IMR-90 (cell line): ENCODE results near the gene PAX2. TPM values are rescaled to one million over a fixed set of nuclear protein-coding genes. Genes with fewer than 3 reads are reported as not detected.

ENCODE experiments used
- ATAC-seq: fragments of 200-7000 bp; cut with Tn5 transposase; 2 replicates; pipeline ENCODE4 v1.9.1; 2020; ENCODE audit warnings: low read depth, mild to moderate bottlenecking, moderate library complexity
- BruUV-seq: library from RNA; stranded (reverse); fragments of 400-500 nt; replicated peaks from 2 replicates; lab custom pipeline; 2021; lab: Mats Ljungman, UMichigan
- CTCF ChIA-PET: fragments of 300-600 bp; formaldehyde crosslinking; extraction: SDS; loops from one replicate; lab custom pipeline; 2021; ENCODE audit warnings: antibody characterized with exemption; lab: Yijun Ruan, JAX
- POLR2A ChIA-PET: fragments of 300-600 bp; sonication (Branson Sonifier 250); formaldehyde crosslinking; loops from one replicate; lab custom pipeline; 2022; ENCODE audit warnings: antibody characterized with exemption; ENCODE audit not compliant: unreplicated experiment; lab: Charles Lee
- DNase-seq: peaks from one replicate; pipeline ENCODE4 v3.0.0; 2013
- H2AFZ ChIP-seq: replicated peaks from 2 replicates; pipeline ENCODE3; 2013; ENCODE audit warnings: low read length, mild to moderate bottlenecking; ENCODE audit not compliant: poor library complexity
- H2AK5ac ChIP-seq: 2 replicates; pipeline ENCODE4 v1.6.1; 2013; ENCODE audit warnings: low read depth, low read length, inconsistent platforms
- H2AK9ac ChIP-seq: replicated peaks from 2 replicates; pipeline ENCODE3; 2013; ENCODE audit warnings: mild to moderate bottlenecking, low read depth, low read length, moderate library complexity; ENCODE audit not compliant: poor library complexity
- H2BK120ac ChIP-seq: 2 replicates; pipeline ENCODE4 v1.6.1; 2013; ENCODE audit warnings: low read depth, low read length, inconsistent platforms
- H2BK15ac ChIP-seq: 3 replicates; pipeline ENCODE4 v1.6.1; 2013; ENCODE audit warnings: low read depth, low read length, inconsistent platforms
- H2BK20ac ChIP-seq: 2 replicates; pipeline ENCODE4 v1.6.1; 2013; ENCODE audit warnings: low read depth, mild to moderate bottlenecking, inconsistent platforms, low read length, moderate library complexity
- H2BK5ac ChIP-seq: 2 replicates; pipeline ENCODE4 v1.6.1; 2013; ENCODE audit warnings: mild to moderate bottlenecking, low read depth, low read length, inconsistent platforms; ENCODE audit not compliant: poor library complexity, severe bottlenecking
- H3K14ac ChIP-seq: replicated peaks from 2 replicates; pipeline ENCODE4 v1.6.1; 2013; ENCODE audit warnings: low read depth, low read length, inconsistent platforms
- H3K18ac ChIP-seq: 2 replicates; pipeline ENCODE4 v1.6.1; 2013; ENCODE audit warnings: low read depth, low read length, control low read depth
- H3K23ac ChIP-seq: 2 replicates; pipeline ENCODE4 v1.6.1; 2013; ENCODE audit warnings: low read depth, low read length, inconsistent platforms
- H3K27ac ChIP-seq: 2 replicates; pipeline ENCODE4 v1.5.1; 2013; ENCODE audit warnings: mild to moderate bottlenecking, control low read depth, low read length; ENCODE audit not compliant: insufficient read depth
- H3K27me3 ChIP-seq: 2 replicates; pipeline ENCODE4 v1.6.1; 2013; ENCODE audit warnings: low read length; ENCODE audit not compliant: control insufficient read depth, insufficient read depth
- H3K36me3 ChIP-seq: 2 replicates; pipeline ENCODE4 v1.6.1; 2013; ENCODE audit warnings: low read length, mixed read lengths; ENCODE audit not compliant: control insufficient read depth, insufficient read depth
- H3K4ac ChIP-seq: 2 replicates; pipeline ENCODE4 v1.6.1; 2013; ENCODE audit warnings: low read depth, low read length, inconsistent platforms
- H3K4me1 ChIP-seq: 2 replicates; pipeline ENCODE4 v1.6.1; 2013; ENCODE audit warnings: low read length, mixed read lengths; ENCODE audit not compliant: control insufficient read depth, insufficient read depth
- H3K4me2 ChIP-seq: 2 replicates; pipeline ENCODE4 v1.6.1; 2013; ENCODE audit warnings: low read depth, mild to moderate bottlenecking, control low read depth, low read length, moderate library complexity
- H3K4me3 ChIP-seq: 2 replicates; pipeline ENCODE4 v1.5.1; 2013; ENCODE audit warnings: low read depth, mild to moderate bottlenecking, control low read depth, low read length, moderate library complexity; ENCODE audit not compliant: insufficient read depth
- H3K56ac ChIP-seq: 2 replicates; pipeline ENCODE4 v1.6.1; 2013; ENCODE audit warnings: low read length, inconsistent platforms; ENCODE audit not compliant: insufficient read depth; ENCODE audit errors: extremely low read depth
- H3K79me1 ChIP-seq, 2 experiments: 2 replicates each; pipeline ENCODE4 v1.6.1; 2013; ENCODE audit warnings: low read length in 2 of 2, inconsistent platforms in 1 of 2, low read depth in 1 of 2
- H3K9ac ChIP-seq: 2 replicates; pipeline ENCODE4 v1.6.1; 2013; ENCODE audit warnings: low read depth, low read length, control low read depth
- H3K9me1 ChIP-seq: 2 replicates; pipeline ENCODE4 v1.6.1; 2013; ENCODE audit warnings: low read length, inconsistent platforms; ENCODE audit not compliant: insufficient read depth
- H3K9me3 ChIP-seq: 2 replicates; pipeline ENCODE4 v1.6.1; 2013; ENCODE audit warnings: low read length; ENCODE audit not compliant: control insufficient read depth, insufficient read depth
- H4K20me1 ChIP-seq: 2 replicates; pipeline ENCODE4 v1.6.1; 2013; ENCODE audit warnings: low read length, inconsistent platforms; ENCODE audit not compliant: insufficient read depth
- H4K5ac ChIP-seq: 2 replicates; pipeline ENCODE4 v1.6.1; 2013; ENCODE audit warnings: mild to moderate bottlenecking, low read depth, low read length, control low read depth
- H4K8ac ChIP-seq, 2 experiments: 2 replicates each; pipeline ENCODE4 v1.6.1; 2013; ENCODE audit warnings: low read depth in 2 of 2, low read length in 2 of 2, control low read depth in 1 of 2, inconsistent platforms in 1 of 2
- H4K91ac ChIP-seq: 2 replicates; pipeline ENCODE4 v1.6.1; 2013; ENCODE audit warnings: low read depth, low read length, inconsistent platforms; ENCODE audit not compliant: insufficient read depth
- ELK1 ChIP-seq: fragments of 150-350 bp; IDR thresholded peaks from 2 replicates; pipeline ENCODE4 v1.6.1; 2016; ENCODE audit warnings: low read depth, mild to moderate bottlenecking, low read length, moderate library complexity, borderline replicate concordance
- MAZ ChIP-seq: IDR thresholded peaks from 2 replicates; pipeline ENCODE4 v1.6.1; 2012; ENCODE audit warnings: low read depth, mild to moderate bottlenecking, low read length, improper control_type of control experiment, moderate library complexity, borderline replicate concordance
- MXI1 ChIP-seq: IDR thresholded peaks from 2 replicates; pipeline ENCODE4 v1.6.1; 2012; ENCODE audit warnings: low read depth, mild to moderate bottlenecking, low read length, moderate library complexity, borderline replicate concordance
- NFE2L2 ChIP-seq: fragments of 150-350 bp; IDR thresholded peaks from 2 replicates; pipeline ENCODE4 v1.6.1; 2016; ENCODE audit warnings: low read depth, mild to moderate bottlenecking, low read length
- POLR2A ChIP-seq: IDR thresholded peaks from 2 replicates; pipeline ENCODE4 v1.6.1; 2012; ENCODE audit warnings: mild to moderate bottlenecking, low read depth, low read length
- RAD21 ChIP-seq: IDR thresholded peaks from 2 replicates; pipeline ENCODE4 v1.6.1; 2012; ENCODE audit warnings: low read length, improper control_type of control experiment
- RCOR1 ChIP-seq: IDR thresholded peaks from 2 replicates; pipeline ENCODE4 v1.6.1; 2012; ENCODE audit warnings: mild to moderate bottlenecking, low read length, improper control_type of control experiment; ENCODE audit not compliant: insufficient replicate concordance
- RFX5 ChIP-seq: IDR thresholded peaks from 2 replicates; pipeline ENCODE4 v1.8.0; 2012; ENCODE audit warnings: low read depth, mild to moderate bottlenecking, low read length, moderate library complexity
- USF2 ChIP-seq: fragments of 150-350 bp; IDR thresholded peaks from 2 replicates; pipeline ENCODE4 v1.6.1; 2017; ENCODE audit warnings: mild to moderate bottlenecking, antibody characterized with exemption, low read length, low read depth
- WGBS, 2 experiments: methylation state at CpG; one replicate each; pipeline versions ENCODE4 v1.1.5 to v1.1.7; 2013; ENCODE audit warnings: missing lambda C conversion rate in 2 of 2; ENCODE audit not compliant: insufficient read length in 1 of 2; ENCODE audit errors: extremely low coverage in 2 of 2; 5-methylcytosine and 5-hydroxymethylcytosine counted together
- dilution Hi-C: fragments of 300-500 bp; cut with HindIII; formaldehyde crosslinking; loops from one replicate; pipeline ENCODE4 v1.14.3; 2018; ENCODE audit warnings: low sequenced_read_pairs; ENCODE audit not compliant: unreplicated experiment
- in situ Hi-C: fragments of 300-500 bp; cut with MboI; formaldehyde crosslinking; loops from 3 replicates; pipeline ENCODE4 v1.14.3; 2019; ENCODE audit warnings: low sequenced_read_pairs, inconsistent platforms, mixed read lengths
- intact Hi-C: fragments of 100-400 bp; cut with micrococcal nuclease; formaldehyde crosslinking; loops from 2 replicates; pipeline ENCODE4 v1.10.0; 2022
- polyA plus RNA-seq, 3 experiments: library from polyadenylated mRNA; depleted of rRNA; stranded (reverse); fragments of >200 nt; gene quantifications; 2 replicates each; pipeline ENCODE4 v1.2.3, GENCODE V29; 2012; ENCODE audit warnings: low replicate concordance in 1 of 3
- total RNA-seq: library from RNA; depleted of rRNA; stranded (reverse); fragments of >200 nt; gene quantifications from 2 replicates; pipeline ENCODE4 v1.2.3, GENCODE V29; 2012

The PAX2 gene
- total and polyA plus RNA-seq, 2 of the 4 experiments (the other 2 are of a cell fraction) = not detected

- no peak overlapping the region for H3K18ac ChIP-seq
- no peak overlapping the region for H3K4me3 ChIP-seq
- no peak overlapping the region for H3K9ac ChIP-seq
- H3K4me1 ChIP-seq = no peaks in the 10 kb centered on the region
- H2BK120ac ChIP-seq = no peak overlapping the region
- no peak overlapping the region for H2BK5ac ChIP-seq
- H3K4ac ChIP-seq = no peak overlapping the region
- ChIA-PET CTCF (no interaction called here), POLR2A (no interaction called here)
- WGBS, 2 experiments = no CpG with 5 or more reads among the region's 1 CpG
- no peak overlapping the region for H3K14ac ChIP-seq
- no peak overlapping the region for H2AK5ac ChIP-seq
- no peak overlapping the region for H4K91ac ChIP-seq
- H4K20me1 ChIP-seq = no peaks in the 10 kb centered on the region
- no peak overlapping the region for H2BK15ac ChIP-seq
- H3K56ac ChIP-seq = no peak overlapping the region
- H3K9me3 ChIP-seq = peaks cover 2% of the 10 kb centered on the region; the same call in 1 of the 2 replicates
- H3K36me3 ChIP-seq = no peaks in the 10 kb centered on the region
- H4K5ac ChIP-seq = no peak overlapping the region
- in situ Hi-C loops = no loop called here
- DNase-seq = no peak
- dilution Hi-C loops = no loop called here
- H3K27ac ChIP-seq = no peak overlapping the region
- H4K8ac ChIP-seq = no peak overlapping the region
- H3K9me1 ChIP-seq = no peaks in the 10 kb centered on the region
- no peak overlapping the region for H2AK9ac ChIP-seq
- ATAC-seq = no peak
- intact Hi-C loops = no loop called here
- no TSS peak for BruUV-seq
- no peak overlapping the region for H2BK20ac ChIP-seq
- H3K23ac ChIP-seq = no peak overlapping the region
- H3K4me2 ChIP-seq = no peak overlapping the region
- no peaks in the 10 kb centered on the region for H3K79me1 ChIP-seq
- H2AFZ ChIP-seq = no peak overlapping the region
- H3K27me3 ChIP-seq = peaks cover 74% of the 10 kb centered on the region
- TF ChIP-seq POLR2A (no peak), USF2 (no peak), MAZ (no peak), ELK1 (no peak), RAD21 (no peak), NFE2L2 (no peak), RCOR1 (no peak), RFX5 (no peak), MXI1 (no peak)
Observed at GRCh38 chr10:100714566-100714950, 30.8 kb upstream of the PAX2 start.
